HG03064 (cell line): ENCODE results near the gene APOL3.
"Not testable (repeated sequence)": the region's sequence is repeated elsewhere in the genome, so short reads cannot be mapped to it uniquely, and the experiment has no call there.

Experiments
- ATAC-seq: cut with Tn5 transposase; IDR thresholded peaks from one replicate; pipeline ENCODE4 v1.9.1; 2021; ENCODE audit warnings: low read depth; ENCODE audit not compliant: unreplicated experiment

APOL3 gene

GRCh38 chr22:36138709-36139108 lies 21.8 kb downstream of the APOL3 start:
- not testable (repeated sequence) for ATAC-seq

- no peak for ATAC-seq
Observed at GRCh38 chr22:36136988-36137387, 23.6 kb downstream of the APOL3 start.

- ATAC-seq = no peak
Observed at GRCh38 chr22:36136475-36136874, 24.1 kb downstream of the APOL3 start.

- ATAC-seq = no peak
Observed at GRCh38 chr22:36135306-36135980, 25.1 kb downstream of the APOL3 start.

- ATAC-seq = no peak
Observed at GRCh38 chr22:36134182-36134581, 26.4 kb downstream of the APOL3 start.

GRCh38 chr22:36131907-36132306 lies 28.6 kb downstream of the APOL3 start:
- no peak for ATAC-seq

GRCh38 chr22:36129486-36130388 lies 30.8 kb downstream of the APOL3 start:
- no peak for ATAC-seq

GRCh38 chr22:36129071-36129470 lies 31.5 kb downstream of the APOL3 start:
- no peak for ATAC-seq

GRCh38 chr22:36125994-36126531 lies 34.5 kb downstream of the APOL3 start:
- no peak for ATAC-seq

GRCh38 chr22:36125434-36125833 lies 35.1 kb downstream of the APOL3 start:
- no peak for ATAC-seq

GRCh38 chr22:36124666-36125065 lies 35.9 kb downstream of the APOL3 start:
- no peak for ATAC-seq

- no peak for ATAC-seq
Observed at GRCh38 chr22:36123673-36124630, 36.6 kb downstream of the APOL3 start.

- ATAC-seq = not testable (repeated sequence)
Observed at GRCh38 chr22:36120621-36121351, 39.8 kb downstream of the APOL3 start.

GRCh38 chr22:36117053-36117554 lies 43.5 kb downstream of the APOL3 start:
- ATAC-seq = no peak

GRCh38 chr22:36116127-36116526 lies 44.4 kb downstream of the APOL3 start:
- ATAC-seq = no peak

GRCh38 chr22:36113121-36113520 lies 47.4 kb downstream of the APOL3 start:
- no peak for ATAC-seq

GRCh38 chr22:36111316-36111715 lies 49.2 kb downstream of the APOL3 start:
- ATAC-seq = no peak

- ATAC-seq = no peak
Observed at GRCh38 chr22:36110306-36110881, 50.2 kb downstream of the APOL3 start.

GRCh38 chr22:36107436-36107835 lies 53.1 kb downstream of the APOL3 start:
- no peak for ATAC-seq
